SKM-1 (cell line): ENCODE data around the gene FGF10.

Source experiments
- DNase-seq: peaks from one replicate; lab custom pipeline; 2025; ENCODE audit not compliant: unreplicated experiment; lab: John Stamatoyannopoulos, UW

FGF10 gene

DNA sequence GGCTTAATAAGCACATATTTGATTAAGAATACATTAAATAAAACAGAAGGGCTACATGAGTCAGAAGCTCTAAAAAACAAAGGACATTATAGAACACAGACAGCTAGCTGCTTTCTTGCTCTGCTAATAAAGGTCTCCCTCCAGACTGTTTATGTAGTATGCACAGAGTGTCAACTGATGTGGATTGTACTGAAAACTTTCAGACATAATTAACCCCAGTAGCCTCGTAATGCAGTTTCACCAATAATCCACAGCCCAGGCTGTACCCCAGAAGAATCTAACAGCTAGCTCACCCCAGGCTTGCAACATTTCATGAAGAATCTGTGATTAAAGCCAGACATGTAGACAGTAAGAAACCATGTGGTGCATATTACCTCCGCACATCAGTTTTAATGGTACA is 30.8 kb downstream of the FGF10 start:
- no peak for DNase-seq

GRCh38 chr5:44356231-44356630 is 33.0 kb downstream of the FGF10 start:
- DNase-seq = no peak

- DNase-seq = no peak
Observed at GRCh38 chr5:44345871-44346270, 43.3 kb downstream of the FGF10 start.

- DNase-seq = peak; percentile 57
Observed at GRCh38 chr5:44336708-44337107, 52.5 kb downstream of the FGF10 start.

- DNase-seq = no peak
Observed at GRCh38 chr5:44334622-44335021, 54.6 kb downstream of the FGF10 start.

DNA sequence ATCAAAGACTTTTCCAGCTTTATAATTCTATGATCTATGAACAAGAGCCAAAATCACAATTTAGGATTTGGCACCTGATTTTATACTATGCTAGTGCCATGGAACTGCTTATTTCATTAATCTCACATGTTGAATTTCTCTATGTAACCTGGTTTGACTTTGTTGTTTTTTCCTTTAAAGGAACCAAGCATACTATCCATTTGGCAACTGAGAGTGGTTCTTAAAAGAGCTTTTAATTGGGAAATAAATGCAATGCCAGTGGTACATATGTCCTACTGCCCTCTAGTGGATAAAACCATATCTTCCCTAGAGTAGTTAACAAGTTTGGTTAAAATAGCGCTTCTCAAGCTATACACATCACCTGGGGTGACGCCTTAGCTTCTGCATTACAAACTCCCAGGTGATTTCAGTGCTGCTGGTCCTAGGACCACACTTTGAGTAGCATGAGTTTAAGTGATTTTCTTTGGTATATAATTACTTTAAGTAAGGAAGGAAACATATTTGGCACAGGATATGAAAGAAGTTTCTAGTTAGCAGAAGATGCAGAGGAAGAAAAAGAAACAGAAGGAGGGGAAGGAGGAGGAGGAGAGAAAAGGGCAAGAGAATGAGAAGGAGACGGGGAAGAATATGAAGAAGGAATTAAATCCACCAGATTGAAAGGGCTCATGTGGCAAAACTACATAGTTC is 56.8 kb downstream of the FGF10 start:
- DNase-seq = peak; percentile 47

GRCh38 chr5:44331471-44332050 is 57.7 kb downstream of the FGF10 start:
- no peak for DNase-seq

DNA sequence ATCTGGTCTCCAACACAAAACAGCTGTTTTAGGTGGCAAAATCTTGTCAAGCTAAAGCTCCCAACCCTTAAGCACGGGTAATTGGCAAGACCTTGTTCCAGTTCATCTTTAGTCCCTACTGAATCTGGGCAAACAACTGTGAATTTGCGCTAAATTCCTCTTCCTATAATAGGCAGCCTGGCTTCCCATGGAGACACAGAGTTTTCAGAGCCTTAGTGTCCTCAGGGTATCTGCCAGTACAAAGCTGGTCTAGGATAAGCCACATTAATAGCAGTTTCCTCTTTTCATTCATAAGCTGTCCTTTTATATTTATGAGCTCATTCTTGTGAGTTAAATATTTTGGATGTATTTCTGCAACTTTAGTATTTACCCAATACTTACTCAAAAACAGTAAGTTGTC is 59.5 kb downstream of the FGF10 start:
- DNase-seq = no peak

DNA sequence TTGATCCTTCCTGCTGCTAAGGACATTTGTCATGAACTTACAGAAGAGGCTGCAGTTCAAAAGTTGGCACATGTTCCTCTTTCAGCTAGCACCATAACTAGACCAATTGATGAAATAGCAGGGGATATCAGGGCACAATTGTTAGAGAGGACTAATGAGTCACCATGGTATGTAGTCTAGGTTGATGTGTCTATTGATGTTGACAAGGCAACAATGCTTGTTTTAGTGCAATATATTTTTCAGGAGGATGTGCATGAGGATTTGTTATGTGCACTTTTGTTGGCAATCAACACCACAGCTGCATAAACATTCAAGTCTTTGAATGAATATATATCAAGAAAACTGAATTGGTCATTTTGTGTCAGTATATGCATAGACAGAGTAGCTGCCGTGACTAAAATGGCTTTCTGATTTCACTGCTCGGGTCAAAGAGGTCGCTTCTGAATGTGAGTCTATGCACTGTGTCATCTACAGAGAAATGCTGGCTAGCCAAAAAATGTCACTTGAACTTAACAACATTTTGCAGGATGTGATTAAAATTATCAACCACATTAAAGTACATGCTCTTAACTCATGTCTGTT is 68.0 kb downstream of the FGF10 start:
- no peak for DNase-seq

DNA sequence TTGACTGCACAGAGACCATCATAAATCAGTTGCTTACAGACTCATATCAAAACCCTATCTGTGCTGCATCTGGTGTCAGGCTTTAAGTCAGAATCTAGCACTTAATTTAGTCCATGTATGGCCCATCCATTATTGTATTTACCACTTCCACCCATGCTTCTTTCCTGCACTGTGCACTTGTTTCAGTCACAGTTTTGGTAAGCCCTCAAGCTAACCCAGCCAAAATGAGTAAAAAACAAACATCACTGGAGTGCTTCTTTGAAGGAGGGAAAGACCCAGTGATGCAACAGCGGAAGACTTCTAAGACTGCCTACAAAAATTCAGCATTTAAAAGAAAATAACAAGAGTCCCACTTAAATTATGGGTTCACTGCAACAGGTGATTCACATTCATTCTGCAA is 69.0 kb downstream of the FGF10 start:
- no peak for DNase-seq

DNA sequence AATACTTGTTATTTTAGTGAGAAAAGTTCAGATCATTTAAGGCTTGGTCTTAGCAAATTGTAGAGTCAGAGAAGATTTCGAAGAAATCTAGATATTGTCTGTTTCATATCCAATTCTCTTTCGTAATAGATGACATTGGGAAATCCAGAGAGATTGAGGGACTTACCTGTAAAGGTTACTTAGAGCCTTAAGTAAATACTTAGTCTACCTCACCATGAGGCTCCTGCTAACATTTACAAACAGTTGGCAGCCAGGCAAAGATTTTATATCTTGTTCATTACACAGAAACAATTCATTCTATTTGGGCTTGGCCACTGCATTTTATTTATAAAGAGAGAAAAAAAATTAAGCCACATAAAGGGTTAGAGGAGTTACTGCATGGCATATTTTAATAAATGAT is 70.3 kb downstream of the FGF10 start:
- no peak for DNase-seq

GRCh38 chr5:44312374-44312773 is 76.8 kb downstream of the FGF10 start:
- no peak for DNase-seq

- no peak for DNase-seq
Observed at GRCh38 chr5:44300551-44300950, 88.7 kb downstream of the FGF10 start.

DNA sequence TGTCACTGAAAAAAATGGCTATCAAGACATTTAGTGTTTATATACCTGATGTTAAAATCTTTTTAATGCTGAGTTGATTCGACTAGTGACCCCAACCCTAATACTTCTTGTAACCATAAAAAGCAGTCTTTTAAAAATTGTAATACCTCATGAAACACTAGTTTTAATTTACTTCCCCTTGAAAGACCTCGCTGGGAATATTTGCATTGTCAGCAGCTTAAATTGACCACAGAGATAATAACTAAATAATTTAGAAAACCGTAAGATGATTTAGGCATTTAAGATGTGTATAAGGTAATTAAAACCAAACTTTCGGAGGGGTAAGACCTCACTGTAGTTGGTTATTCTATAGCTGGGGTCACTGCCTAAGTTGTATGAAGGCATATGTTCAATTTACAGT is 89.8 kb downstream of the FGF10 start:
- no peak for DNase-seq

- DNase-seq = no peak
Observed at GRCh38 chr5:44294516-44294915, 94.7 kb downstream of the FGF10 start.

GRCh38 chr5:44292736-44293135 is 96.5 kb downstream of the FGF10 start:
- DNase-seq = no peak

DNA sequence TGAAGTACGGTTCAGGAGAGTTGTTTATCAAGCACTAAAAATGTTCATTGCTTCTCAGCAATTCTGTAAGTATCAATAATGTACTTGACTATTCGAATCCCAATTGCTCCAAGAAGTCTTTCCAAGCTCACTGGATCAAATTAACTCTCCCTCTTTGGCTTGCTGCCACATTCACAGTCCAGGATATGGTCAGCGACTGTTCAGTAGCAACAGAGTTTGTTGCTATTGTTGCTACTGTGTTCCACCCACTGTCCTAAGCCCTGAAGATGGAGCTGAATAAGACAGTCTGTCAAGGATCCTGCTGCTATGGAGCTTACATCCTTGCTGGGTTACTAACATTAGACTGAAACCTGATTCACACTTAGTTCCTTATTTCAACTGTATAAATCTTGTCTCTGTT is 110.8 kb downstream of the FGF10 start:
- no peak for DNase-seq

- no peak for DNase-seq
Observed at GRCh38 chr5:44275908-44276307, 113.3 kb downstream of the FGF10 start.

DNA sequence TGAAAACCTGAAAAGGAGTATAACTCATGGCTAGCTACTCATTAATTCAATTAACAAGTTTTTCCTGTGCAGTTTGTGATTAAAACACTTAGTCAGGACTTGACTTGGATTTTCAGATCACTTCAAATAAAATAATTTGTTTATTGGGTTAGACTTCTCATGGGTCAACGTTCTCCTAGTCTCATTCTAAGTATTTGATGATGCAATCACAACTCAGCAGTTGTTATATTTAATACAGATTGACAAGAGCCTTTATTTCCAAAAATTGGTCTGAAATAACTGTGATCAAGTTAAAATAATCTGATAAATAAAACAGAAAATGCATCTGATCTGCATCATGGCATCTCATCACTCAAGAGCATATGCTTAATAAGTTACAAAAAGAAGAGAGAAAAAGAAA is 113.9 kb downstream of the FGF10 start:
- DNase-seq = no peak

DNA sequence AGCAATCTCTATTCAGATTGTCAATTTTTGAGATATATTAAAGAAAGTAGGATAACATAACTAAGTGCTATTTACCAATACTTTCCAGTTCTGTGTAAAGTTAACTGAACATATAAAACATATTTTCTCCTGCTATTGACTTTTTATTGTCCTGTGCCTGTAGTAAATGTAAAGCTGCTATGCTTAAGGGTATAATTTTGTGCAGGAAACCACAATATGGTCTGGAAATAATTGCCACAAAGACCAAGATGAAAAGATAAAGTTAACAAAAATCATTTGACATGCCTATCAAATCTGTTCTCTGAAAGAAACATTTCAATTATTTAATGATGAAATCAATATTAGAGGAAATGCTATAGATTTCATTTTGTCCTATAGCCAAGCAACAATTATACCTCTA is 121.3 kb downstream of the FGF10 start:
- no peak for DNase-seq

- DNase-seq = no peak
Observed at GRCh38 chr5:44266882-44267576, 122.2 kb downstream of the FGF10 start.

GRCh38 chr5:44265713-44266112 is 123.5 kb downstream of the FGF10 start:
- no peak for DNase-seq
